Measurements from ENCODE around the gene RECQL. TPM values are rescaled to one million over a fixed set of nuclear protein-coding genes. Genes with fewer than 3 reads are reported as not detected.

The RECQL gene
- total and polyA plus RNA-seq, 8 donors, result 32.1 to 42.1 (median 35.2) TPM

Other genes starting within 250 kb of the RECQL start
- under 1 TPM in 1 of 2 donors, not detected in 1; 0.03 TPM for gene SLCO1A2, start 166.7 kb downstream of the RECQL start, total RNA-seq
- gene SLCO1A2, start 166.7 kb downstream of the RECQL start, polyA plus RNA-seq (ENCODE audit: insufficient read length in 6 of 6), result under 1 TPM; 0.08 to 0.51 (median 0.28) TPM
- not detected for gene IAPP, start 128.7 kb downstream of the RECQL start, total RNA-seq
- not detected for gene IAPP, start 128.7 kb downstream of the RECQL start, polyA plus RNA-seq (ENCODE audit: insufficient read length in 6 of 6)
- gene PYROXD1, start 64.0 kb downstream of the RECQL start, total RNA-seq, result 10 to 100 TPM; 18.9 to 19.8 TPM
- gene PYROXD1, start 64.0 kb downstream of the RECQL start, polyA plus RNA-seq (ENCODE audit: insufficient read length in 6 of 6), result 10 to 100 TPM; 16.9 to 22.2 (median 19.8) TPM
- gene GOLT1B, start 154 bp upstream of the RECQL start, total RNA-seq, result 10 to 100 TPM; 43.8 to 51.9 TPM
- gene GOLT1B, start 154 bp upstream of the RECQL start, polyA plus RNA-seq (ENCODE audit: insufficient read length in 6 of 6), result 10 to 100 TPM; 33.9 to 41.7 (median 39.5) TPM
- gene SPX, start 24.7 kb upstream of the RECQL start, total RNA-seq, result under 1 TPM; 0.44 to 0.79 TPM
- gene SPX, start 24.7 kb upstream of the RECQL start, polyA plus RNA-seq (ENCODE audit: insufficient read length in 6 of 6), result 10 to 100 TPM in 4 of 6 donors, 1 to 10 TPM in 2; 8.1 to 13.5 (median 11.0) TPM
- not detected for gene GYS2, start 103.2 kb upstream of the RECQL start, total RNA-seq
- under 1 TPM in 4 of 6 donors, not detected in 2; 0.07 to 0.42 (median 0.32) TPM for gene GYS2, start 103.2 kb upstream of the RECQL start, polyA plus RNA-seq (ENCODE audit: insufficient read length in 6 of 6)
- 100 to 1,000 TPM; 512 to 592 TPM for gene LDHB, start 156.2 kb upstream of the RECQL start, total RNA-seq
- 1,000 to 10,000 TPM in 2 of 6 donors, 100 to 1,000 TPM in 4; 826 to 1,016 (median 952) TPM for gene LDHB, start 156.2 kb upstream of the RECQL start, polyA plus RNA-seq (ENCODE audit: insufficient read length in 6 of 6)

Measured in left lung (tissue), 8 donors.